Measurements from ENCODE around the gene EFHD1.
A peak's percentile ranks its signal among the peaks of the same experiment; 100 is the strongest.
"Not testable (repeated sequence)": the region's sequence is repeated elsewhere in the genome, so short reads cannot be mapped to it uniquely, and the experiment has no call there.

Gene EFHD1

DNA sequence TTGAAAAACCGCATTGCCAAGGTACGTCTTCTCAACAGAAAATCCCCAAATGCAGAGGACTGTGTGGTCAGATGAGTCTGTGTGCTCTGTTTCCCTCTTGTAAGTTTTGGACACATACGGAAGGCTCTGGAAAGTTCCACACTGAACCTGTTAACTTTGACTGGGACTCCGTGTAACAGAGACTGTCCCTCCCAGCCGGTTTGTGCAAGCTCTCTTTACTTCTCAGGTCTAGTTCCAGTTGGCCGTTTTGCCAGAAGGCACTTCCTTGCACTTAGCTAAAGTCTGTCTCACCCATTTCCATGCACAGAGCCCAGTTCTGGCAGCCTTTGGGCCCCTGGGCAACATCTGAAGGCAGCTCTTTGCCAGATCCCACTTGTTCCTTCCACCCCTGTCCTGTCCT lies 22.0 kb downstream of the EFHD1 start:
- no peak for DNase-seq

GRCh38 chr2:232658217-232658785 lies 24.9 kb downstream of the EFHD1 start:
- no peak for DNase-seq

DNA sequence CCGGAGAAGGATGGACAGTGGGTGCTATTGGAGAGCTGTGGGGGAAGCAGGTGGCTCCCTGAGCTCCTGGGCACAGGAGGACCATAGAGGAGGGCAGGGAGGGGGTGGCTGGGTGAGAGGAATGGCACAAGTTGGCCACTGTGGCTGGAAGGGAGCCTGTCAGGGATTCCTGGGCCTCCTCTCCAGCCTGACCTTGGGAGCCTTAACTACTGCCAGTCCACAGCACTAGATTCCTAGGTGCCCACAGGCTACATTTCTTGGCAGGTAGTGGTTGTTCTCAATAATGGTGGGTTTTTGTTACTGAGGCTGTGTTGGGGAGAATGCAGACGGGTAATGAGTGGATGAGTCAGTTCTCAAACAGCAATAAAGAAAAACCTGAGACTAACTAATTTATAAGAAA lies 26.0 kb downstream of the EFHD1 start:
- DNase-seq: no peak

- no peak for DNase-seq
These were observed 29.3 kb downstream of the EFHD1 start for GRCh38 chr2:232662486-232663260.

DNA sequence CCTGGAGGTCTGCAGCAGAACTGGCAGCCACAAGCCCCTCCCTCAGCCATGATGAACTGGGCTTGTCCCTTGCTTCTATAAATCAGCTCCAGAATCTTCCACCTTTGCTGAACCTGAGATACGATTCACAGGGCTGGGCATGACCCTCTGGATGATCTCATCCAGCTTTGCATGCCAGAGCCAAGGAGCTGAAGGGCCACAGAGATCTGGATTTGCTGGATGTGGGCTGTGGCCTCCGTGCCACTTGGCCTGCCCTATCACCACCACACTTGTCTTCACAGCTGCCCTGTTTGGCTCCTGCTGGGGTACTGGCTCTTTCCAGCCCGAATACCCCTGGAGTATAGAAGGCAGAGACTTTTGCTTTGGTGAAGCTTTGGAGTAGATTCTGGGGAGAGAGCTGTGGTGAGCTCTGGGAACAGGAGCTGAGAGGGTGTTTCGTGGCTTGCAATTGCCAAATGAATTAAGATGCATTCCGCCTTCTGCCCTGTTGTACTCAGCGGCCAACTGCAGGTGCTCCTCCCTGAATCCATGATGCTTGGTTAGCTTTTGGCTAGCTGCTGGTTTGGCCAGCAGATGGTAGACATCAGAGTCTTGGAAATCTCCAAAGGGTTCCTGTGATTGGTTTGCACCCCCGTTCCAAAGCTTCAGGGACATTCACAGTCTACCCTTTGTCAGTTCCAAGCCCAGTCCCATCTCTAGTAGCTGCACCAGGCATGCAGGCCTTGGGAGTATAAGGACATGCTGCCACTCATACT lies 32.8 kb downstream of the EFHD1 start:
- no peak for DNase-seq

DNA sequence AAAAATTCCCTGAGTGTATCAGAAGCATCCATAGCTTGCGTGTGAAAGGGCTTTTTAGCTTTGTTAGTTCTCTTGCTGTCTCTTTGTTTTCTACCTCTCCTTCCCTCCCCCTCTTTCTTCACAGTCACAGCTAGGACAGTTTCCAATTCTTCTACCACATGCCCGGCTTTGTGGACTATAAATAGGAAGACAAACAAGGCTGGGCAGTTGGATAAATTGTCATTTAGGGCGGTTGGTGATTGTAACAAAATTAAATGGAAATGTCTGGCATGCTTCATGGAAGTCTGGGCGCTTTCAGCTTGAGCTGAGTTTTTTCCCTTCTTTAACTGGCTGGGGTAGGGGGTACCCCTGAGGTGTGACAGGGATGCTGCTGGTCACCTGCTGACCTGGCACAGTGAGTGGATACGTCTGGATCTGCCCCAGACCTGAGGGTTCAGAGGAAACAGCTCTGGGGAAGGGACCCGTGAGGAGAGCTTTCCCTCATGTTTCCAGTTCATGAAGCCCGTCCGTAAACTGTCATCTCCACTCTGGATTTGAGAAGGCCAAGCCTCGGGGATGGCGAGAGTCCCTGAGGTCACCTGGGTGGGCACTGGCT lies 34.7 kb downstream of the EFHD1 start:
- no peak for DNase-seq

GRCh38 chr2:232668805-232669444 lies 35.5 kb downstream of the EFHD1 start:
- DNase-seq: no peak

DNA sequence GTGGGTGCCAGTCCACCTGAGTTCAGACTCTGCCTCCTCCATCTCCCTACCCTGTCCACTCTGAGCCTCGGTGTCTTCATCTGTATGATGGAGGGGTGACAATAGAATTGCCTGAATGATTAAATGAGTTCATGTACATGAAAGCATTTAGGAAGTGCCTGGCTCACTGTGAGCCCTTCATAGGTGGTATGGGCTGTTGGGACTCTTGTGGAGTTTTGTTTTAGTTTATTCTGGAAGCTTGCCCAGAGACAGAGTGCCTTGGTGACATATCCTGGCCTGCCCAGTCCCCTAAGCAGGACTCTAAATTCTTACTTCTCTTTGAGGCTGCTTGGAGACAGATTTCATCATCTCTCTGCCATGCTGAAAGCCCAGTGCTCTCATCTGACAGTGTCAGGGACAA lies 39.2 kb downstream of the EFHD1 start:
- DNase-seq: no peak

DNA sequence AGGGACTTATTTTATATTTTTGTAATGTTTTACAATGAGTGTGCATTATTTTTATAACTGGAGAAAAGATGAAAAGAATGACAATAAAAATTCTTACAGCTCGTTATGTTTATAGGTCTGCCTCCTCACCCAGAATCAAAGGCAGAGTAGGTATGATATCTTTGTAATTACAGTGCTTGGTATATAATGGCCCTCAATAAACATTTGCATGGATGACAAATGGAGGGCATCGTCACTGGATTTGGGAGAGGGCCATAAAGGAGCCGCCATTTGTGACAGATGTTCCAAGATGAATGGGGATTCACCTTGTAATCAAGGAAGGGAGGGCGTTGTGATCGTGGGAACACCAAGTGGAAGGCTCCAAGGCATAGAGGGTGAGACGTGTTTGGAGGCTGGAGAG lies 41.1 kb downstream of the EFHD1 start:
- no peak for DNase-seq

- DNase-seq: no peak
These were observed 42.0 kb downstream of the EFHD1 start for GRCh38 chr2:232675381-232675780.

- DNase-seq: no peak
These were observed 46.6 kb downstream of the EFHD1 start for GRCh38 chr2:232680006-232680405.

GRCh38 chr2:232681527-232681926 lies 48.1 kb downstream of the EFHD1 start:
- DNase-seq: no peak

- no peak for DNase-seq
These were observed 50.0 kb downstream of the EFHD1 start for GRCh38 chr2:232683368-232683767.

DNA sequence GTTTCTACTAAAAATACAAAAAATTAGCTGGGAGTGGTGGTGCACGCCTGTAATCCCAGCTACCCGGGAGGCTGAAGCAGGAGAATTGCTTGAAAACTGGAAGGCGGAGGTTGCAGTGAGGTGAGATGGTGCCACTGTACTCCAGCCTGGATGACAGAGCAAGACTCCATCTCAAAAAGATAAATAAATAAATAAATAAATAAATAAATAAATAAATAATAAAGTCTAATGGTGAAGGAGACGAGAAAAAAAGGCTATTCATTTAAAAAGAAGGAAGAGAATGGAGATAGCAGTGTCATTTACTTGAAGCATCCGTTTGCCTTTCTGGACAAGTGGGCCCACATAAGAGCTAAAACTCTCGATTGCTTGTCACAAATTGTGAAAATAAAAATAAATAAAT lies 52.0 kb downstream of the EFHD1 start:
- not testable (repeated sequence) for DNase-seq

DNA sequence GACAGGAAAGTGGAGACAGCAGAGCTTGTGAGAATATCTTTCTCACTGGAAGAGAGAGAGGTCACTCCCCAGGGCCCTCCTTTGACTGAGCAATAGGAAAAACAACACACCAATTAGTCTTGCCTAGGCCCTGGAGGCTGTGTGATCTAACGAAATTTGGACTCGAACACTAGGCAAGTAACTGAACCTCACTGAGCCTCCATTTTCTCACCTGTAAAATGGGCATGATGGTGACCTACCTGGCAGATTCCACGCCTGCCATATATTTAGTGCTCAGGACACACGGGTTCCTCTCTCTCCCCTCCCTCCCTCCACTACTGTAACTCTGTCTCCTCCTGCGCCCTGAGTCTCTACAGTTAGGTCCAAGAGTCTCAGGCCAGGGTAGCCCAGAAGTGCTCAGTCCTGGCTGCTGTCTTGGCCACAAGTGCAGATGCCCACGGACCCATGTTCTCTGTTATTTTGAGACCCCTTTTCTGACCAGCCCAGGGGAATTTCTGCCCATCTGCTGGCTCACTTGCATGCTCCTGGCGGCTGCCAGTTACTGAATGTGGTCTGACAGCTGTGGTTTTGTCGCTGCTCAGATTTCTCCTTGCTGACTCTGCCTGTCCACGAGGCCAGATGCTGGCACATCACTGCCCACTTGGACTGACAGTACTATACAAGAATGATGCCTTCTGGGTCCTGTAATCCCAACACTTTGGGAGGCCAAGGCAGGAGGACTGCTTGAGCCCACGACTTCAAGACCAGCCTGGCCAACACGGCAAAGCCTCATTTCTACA lies 54.2 kb downstream of the EFHD1 start:
- DNase-seq: no peak

DNA sequence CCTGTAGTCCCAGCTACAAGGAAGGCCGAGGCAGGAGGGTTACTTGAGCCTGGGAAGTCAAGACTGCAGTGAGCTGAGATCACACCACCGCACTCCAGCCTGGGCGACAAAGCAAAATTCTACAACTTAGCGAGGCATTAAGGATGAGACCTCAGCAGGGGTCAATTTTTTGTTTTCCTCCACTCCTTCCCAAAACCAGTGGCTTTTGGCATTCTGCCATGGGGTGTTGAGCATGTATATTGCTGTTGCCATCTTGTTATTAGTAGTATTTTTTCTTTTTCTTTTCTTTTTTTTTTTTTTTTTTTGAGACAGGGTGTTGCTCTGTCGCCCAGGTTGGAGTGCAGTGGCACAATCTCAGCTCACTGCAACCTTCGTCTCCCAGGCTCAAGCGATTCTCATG lies 54.8 kb downstream of the EFHD1 start:
- no peak for DNase-seq

GRCh38 chr2:232689152-232689910 lies 55.9 kb downstream of the EFHD1 start:
- DNase-seq: no peak

GRCh38 chr2:232691117-232691516 lies 57.7 kb downstream of the EFHD1 start:
- not testable (repeated sequence) for DNase-seq

- DNase-seq: no peak
These were observed 59.9 kb downstream of the EFHD1 start for GRCh38 chr2:232693344-232693743.

GRCh38 chr2:232696609-232697058 lies 63.2 kb downstream of the EFHD1 start:
- DNase-seq: no peak

GRCh38 chr2:232697059-232697806 lies 63.8 kb downstream of the EFHD1 start, which contains the start of gene GIGYF2:
Gene GIGYF2, plus strand, starts transcription at chr2:232697331. Its CDS starts 37,867 bp downstream, at chr2:232735198.
- peak; percentile 96 for DNase-seq
